IgD-negative memory B cell (primary cell): Measurements from ENCODE around the gene RACGAP1. TPM values are rescaled to one million over a fixed set of nuclear protein-coding genes. Genes with fewer than 3 reads are reported as not detected.

Experiments
- polyA plus RNA-seq: library from polyadenylated mRNA; unstranded; fragments of 300-500 nt; fragmentation: Illumina TruSeq; gene quantifications from one replicate; pipeline ENCODE4 v1.2.3, GENCODE V29; 2021

The RACGAP1 gene
- polyA plus RNA-seq, 1 donor from 2014 or later: 13.7 TPM

Other genes with a start within 250 kb of the RACGAP1 start
- gene NCKAP5L, start 197.1 kb downstream of the RACGAP1 start, polyA plus RNA-seq: 2.5 TPM
- 7.0 TPM for gene BCDIN3D, start 182.4 kb downstream of the RACGAP1 start, polyA plus RNA-seq
- not detected for gene FAIM2, start 121.6 kb downstream of the RACGAP1 start, polyA plus RNA-seq
- not detected for gene AQP2, start 74.8 kb downstream of the RACGAP1 start, polyA plus RNA-seq
- not detected for gene AQP5, start 63.6 kb downstream of the RACGAP1 start, polyA plus RNA-seq
- not detected for gene AQP6, start 52.5 kb downstream of the RACGAP1 start, polyA plus RNA-seq
- gene ASIC1, start 32.1 kb upstream of the RACGAP1 start, polyA plus RNA-seq: not detected
- gene SMARCD1, start 59.8 kb upstream of the RACGAP1 start, polyA plus RNA-seq: 27.9 TPM
- not detected for gene GPD1, start 78.5 kb upstream of the RACGAP1 start, polyA plus RNA-seq
- gene COX14, start 86.7 kb upstream of the RACGAP1 start, polyA plus RNA-seq: 224 TPM
- 30.7 TPM for gene CERS5, start 141.9 kb upstream of the RACGAP1 start, polyA plus RNA-seq